ENCODE data around the gene RAD21L1.

DNA sequence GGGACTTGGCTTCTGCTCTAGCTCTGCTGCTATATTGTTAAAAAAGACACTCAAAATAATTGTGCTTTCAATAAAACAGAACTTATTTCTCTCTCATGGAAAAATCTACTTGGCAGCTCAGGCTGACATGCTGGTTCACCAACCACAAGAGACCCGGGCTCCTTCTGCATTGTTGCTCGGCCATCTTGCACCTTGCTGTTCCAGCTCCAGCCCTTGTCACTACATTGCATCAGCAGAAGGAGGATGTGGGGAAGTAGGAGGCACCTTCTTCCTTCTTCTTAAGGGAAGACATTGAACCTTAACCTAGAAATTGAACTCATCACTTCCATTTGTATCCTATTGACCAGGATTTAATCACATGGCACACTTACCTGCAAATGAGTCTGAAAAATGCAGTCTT is 29.2 kb upstream of the RAD21L1 start:
- TF ChIP-seq, protein P1, sequence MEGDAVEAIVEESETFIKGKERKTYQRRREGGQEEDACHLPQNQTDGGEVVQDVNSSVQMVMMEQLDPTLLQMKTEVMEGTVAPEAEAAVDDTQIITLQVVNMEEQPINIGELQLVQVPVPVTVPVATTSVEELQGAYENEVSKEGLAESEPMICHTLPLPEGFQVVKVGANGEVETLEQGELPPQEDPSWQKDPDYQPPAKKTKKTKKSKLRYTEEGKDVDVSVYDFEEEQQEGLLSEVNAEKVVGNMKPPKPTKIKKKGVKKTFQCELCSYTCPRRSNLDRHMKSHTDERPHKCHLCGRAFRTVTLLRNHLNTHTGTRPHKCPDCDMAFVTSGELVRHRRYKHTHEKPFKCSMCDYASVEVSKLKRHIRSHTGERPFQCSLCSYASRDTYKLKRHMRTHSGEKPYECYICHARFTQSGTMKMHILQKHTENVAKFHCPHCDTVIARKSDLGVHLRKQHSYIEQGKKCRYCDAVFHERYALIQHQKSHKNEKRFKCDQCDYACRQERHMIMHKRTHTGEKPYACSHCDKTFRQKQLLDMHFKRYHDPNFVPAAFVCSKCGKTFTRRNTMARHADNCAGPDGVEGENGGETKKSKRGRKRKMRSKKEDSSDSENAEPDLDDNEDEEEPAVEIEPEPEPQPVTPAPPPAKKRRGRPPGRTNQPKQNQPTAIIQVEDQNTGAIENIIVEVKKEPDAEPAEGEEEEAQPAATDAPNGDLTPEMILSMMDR (IDR thresholded peaks at IDR 0.05) = no peak
- TF ChIP-seq POLR2A (IDR thresholded peaks at IDR 0.05) = no peak
- TF ChIP-seq POLR2AphosphoS5 (IDR thresholded peaks at IDR 0.05) = no peak
